GM12878 (cell line): ENCODE measurements around the gene TENT5A. TPM values are rescaled to one million over a fixed set of nuclear protein-coding genes. Genes with fewer than 3 reads are reported as not detected.

Experiments
- ATAC-seq: fragments of 200-7000 bp; cut with Tn5 transposase; 3 replicates; pipeline ENCODE4 v1.9.1; 2020; ENCODE audit warnings: mild to moderate bottlenecking, moderate library complexity
- BruUV-seq: library from RNA; stranded (reverse); fragments of 400-500 nt; replicated peaks from 2 replicates; lab custom pipeline; 2021; lab: Mats Ljungman, UMichigan
- CTCF ChIA-PET: fragments of 300-600 bp; sonication (Branson Sonifier 250); formaldehyde crosslinking; extraction: SDS; loops from one replicate; lab custom pipeline; 2021; ENCODE audit warnings: inconsistent platforms; lab: Yijun Ruan, JAX
- POLR2A ChIA-PET: fragments of 350-600 bp; formaldehyde crosslinking; extraction: SDS; loops from one replicate; lab custom pipeline; 2021; ENCODE audit warnings: inconsistent platforms; lab: Charles Lee
- RAD21 ChIA-PET: fragments of 300-600 bp; sonication (Branson Sonifier 250); formaldehyde crosslinking; loops from one replicate; lab custom pipeline; 2023; ENCODE audit warnings: antibody characterized with exemption; ENCODE audit not compliant: unreplicated experiment; lab: Charles Lee
- SMC1A ChIA-PET: fragments of 300-600 bp; sonication (Branson Sonifier 250); formaldehyde crosslinking; loops from one replicate; lab custom pipeline; 2023; ENCODE audit not compliant: unreplicated experiment, uncharacterized antibody; lab: Charles Lee
- DNase-seq: peaks from one replicate; pipeline ENCODE4 v3.0.0-alpha.2; 2011; ENCODE audit warnings: low read depth, low spot score
- FAIRE-seq: peaks from 3 replicates; lab custom pipeline; 2011; peaks lifted over from hg19 to GRCh38; lab: Jason Lieb, UNC
- H2AFZ ChIP-seq: 2 replicates; pipeline ENCODE4 v1.6.0; 2011; ENCODE audit warnings: low read depth, low read length, control low read depth; ENCODE audit not compliant: control insufficient read depth
- H3K27ac ChIP-seq: 2 replicates; pipeline ENCODE4 v1.5.1; 2011; ENCODE audit warnings: control low read depth; ENCODE audit not compliant: control insufficient read depth, insufficient read depth
- H3K27me3 ChIP-seq, 2 experiments: replicated peaks in 1 of 2; 2 replicates each; pipeline versions ENCODE4 v1.6.0 to v1.6.1; 2011; ENCODE audit warnings: low read length in 1 of 2; ENCODE audit not compliant: control insufficient read depth in 2 of 2, insufficient read depth in 2 of 2
- H3K36me3 ChIP-seq, 2 experiments: 2 replicates each; pipeline ENCODE4 v1.5.1; 2011; ENCODE audit warnings: low read length in 1 of 2; ENCODE audit not compliant: control insufficient read depth in 2 of 2, insufficient read depth in 2 of 2
- H3K4me1 ChIP-seq: 2 replicates; pipeline ENCODE4 v1.6.1; 2011; ENCODE audit warnings: mild to moderate bottlenecking, low read length, moderate library complexity, mixed read lengths; ENCODE audit not compliant: control insufficient read depth, insufficient read depth
- H3K4me2 ChIP-seq: 2 replicates; pipeline ENCODE4 v1.6.0; 2011; ENCODE audit warnings: control low read depth; ENCODE audit not compliant: control insufficient read depth, insufficient read depth
- H3K4me3 ChIP-seq: fragments of 200-600 bp; sonication (generic); 2 replicates; pipeline ENCODE4 v1.5.1; 2016
- H3K79me2 ChIP-seq: 2 replicates; pipeline ENCODE4 v1.6.0; 2011; ENCODE audit warnings: low read length; ENCODE audit not compliant: control insufficient read depth, insufficient read depth
- H3K9ac ChIP-seq: 2 replicates; pipeline ENCODE4 v1.8.0; 2011; ENCODE audit warnings: low read length, control low read depth, mixed read lengths; ENCODE audit not compliant: control insufficient read depth, insufficient read depth
- H3K9me3 ChIP-seq: replicated peaks from 3 replicates; pipeline ENCODE4 v1.5.1; 2011; ENCODE audit warnings: mild to moderate bottlenecking, low read length; ENCODE audit not compliant: control insufficient read depth, insufficient read depth
- H4K20me1 ChIP-seq: 2 replicates; pipeline ENCODE4 v1.6.0; 2011; ENCODE audit not compliant: control insufficient read depth, insufficient read depth
- CEBPZ ChIP-seq: fragments of 150-350 bp; IDR thresholded peaks from 2 replicates; pipeline ENCODE4 v1.6.1; 2016; ENCODE audit warnings: low read depth, low read length
- E2F4 ChIP-seq: IDR thresholded peaks from 2 replicates; pipeline ENCODE4 v1.6.1; 2012; ENCODE audit warnings: low read depth, low read length, improper control_type of control experiment
- IRF5 ChIP-seq: fragments of 450-650 bp; IDR thresholded peaks from 2 replicates; pipeline ENCODE4 v1.6.1; 2017; ENCODE audit warnings: borderline replicate concordance
- LARP7 ChIP-seq: fragments of 450-650 bp; IDR thresholded peaks from 2 replicates; pipeline ENCODE4 v1.6.1; 2017; ENCODE audit warnings: mild to moderate bottlenecking
- NR2C1 ChIP-seq: fragments of 450-650 bp; IDR thresholded peaks from 2 replicates; pipeline ENCODE4 v1.6.1; 2017; ENCODE audit warnings: antibody characterized with exemption, mild to moderate bottlenecking, moderate library complexity
- NR2C2 ChIP-seq: IDR thresholded peaks from 2 replicates; pipeline ENCODE4 v1.6.1; 2011; ENCODE audit warnings: borderline replicate concordance, low read depth; ENCODE audit not compliant: control insufficient read depth, insufficient read length
- SMAD5 ChIP-seq: IDR thresholded peaks from 2 replicates; pipeline ENCODE4 v1.6.1; 2016; ENCODE audit warnings: antibody characterized with exemption, low read depth
- SMC3 ChIP-seq: IDR thresholded peaks from 2 replicates; pipeline ENCODE4 v1.6.1; 2011; ENCODE audit warnings: low read length, improper control_type of control experiment, borderline replicate concordance
- TAF1 ChIP-seq: IDR thresholded peaks from 2 replicates; pipeline ENCODE4 v1.6.1; 2011; ENCODE audit warnings: mild to moderate bottlenecking, low read depth, low read length, borderline replicate concordance
- YBX1 ChIP-seq: fragments of 450-650 bp; IDR thresholded peaks from 2 replicates; pipeline ENCODE4 v1.6.1; 2016; ENCODE audit warnings: antibody characterized with exemption
- ZNF207 ChIP-seq: fragments of 450-650 bp; IDR thresholded peaks from 2 replicates; pipeline ENCODE4 v1.6.1; 2014; ENCODE audit warnings: antibody characterized with exemption, mild to moderate bottlenecking, borderline replicate concordance
- ZNF592 ChIP-seq: fragments of 450-650 bp; IDR thresholded peaks from 2 replicates; pipeline ENCODE4 v1.6.1; 2017; ENCODE audit warnings: mild to moderate bottlenecking, moderate library complexity
- WGBS: methylation state at CpG from one replicate; pipeline ENCODE4 v1.1.6; 2016; ENCODE audit warnings: low lambda C conversion rate; ENCODE audit not compliant: insufficient replicate concordance, insufficient coverage; ENCODE audit errors: missing lambda C conversion rate; 5-methylcytosine and 5-hydroxymethylcytosine counted together
- in situ Hi-C: fragments of 300-500 bp; cut with MboI; formaldehyde crosslinking; loops from 9 replicates; pipeline ENCODE4 v1.14.3; 2018; ENCODE audit warnings: mixed read lengths
- intact Hi-C: fragments of 100-400 bp; cut with micrococcal nuclease; formaldehyde crosslinking; loops from one replicate; pipeline ENCODE4 v1.14.2; 2022; ENCODE audit not compliant: unreplicated experiment
- polyA plus RNA-seq, 11 experiments: library from polyadenylated mRNA; depleted of rRNA in 4 of 11; unstranded in 6 of 11; stranded (reverse) in 5 of 11; fragments of >200 nt; fragmentation: Nextera tagmentation in 4 of 11; fragmentation: Illumina TruSeq in 1 of 11; extraction: Ambion mirVana in 4 of 11; extraction: Trizol in 1 of 11; gene quantifications; 1 replicate in 1 of 11; 2 replicates in 10 of 11; pipeline versions ENCODE4 v1.2.1 to v1.2.3, GENCODE V29; 2011 to 2016; ENCODE audit warnings: inconsistent platforms in 2 of 11, missing spikeins in 2 of 11, low read depth in 1 of 11
- total RNA-seq, 4 experiments: library from RNA; depleted of rRNA in 3 of 4; stranded (reverse); fragments of >200 nt in 3 of 4; fragmentation: Illumina TruSeq in 1 of 4; extraction: Trizol in 1 of 4; gene quantifications; 2 replicates each; pipeline versions ENCODE4 v1.2.1 to v1.2.3, GENCODE V29; 2013 to 2021

Gene TENT5A
- total and polyA plus RNA-seq, 10 of the 15 experiments (the other 5 are each of a cell fraction or from before 2014, with no cell fraction given) = 0.25 to 9.6 (median 0.48) TPM

GRCh38 chr6:81792826-81793225, 40.3 kb upstream of the TENT5A start:
- in situ Hi-C loops (no loop called here), intact Hi-C loops (no loop called here)
- no peak overlapping the region for H2AFZ ChIP-seq
- H3K4me1 ChIP-seq = no peaks in the 10 kb centered on the region
- no peaks in the 10 kb centered on the region for H4K20me1 ChIP-seq
- ChIA-PET RAD21 (no interaction called here), POLR2A (interaction anchor here (1.6 kb wide), 1 partner anchor 27 kb away, joined by 10 read pairs; no protein-coding TSS in a partner anchor), SMC1A (interaction anchor here (0.7 to 1.4 kb wide), 8 partner anchors 8 to 214 kb away, joined by 3 read pairs; no protein-coding TSS in a partner anchor), CTCF (interaction anchor here (0.9 to 1.2 kb wide), 2 partner anchors 12 to 37 kb away, joined by 3 read pairs; no protein-coding TSS in a partner anchor)
- H3K9ac ChIP-seq = no peak overlapping the region
- FAIRE-seq (no peak), DNase-seq (no peak), ATAC-seq (no peak)
- BruUV-seq = no TSS peak
- no peak overlapping the region for H3K4me2 ChIP-seq
- H3K4me3 ChIP-seq = no peak overlapping the region
- no peak for TF ChIP-seq ZNF207
- no peak for TF ChIP-seq SMC3
- TF ChIP-seq SMAD5 = no peak
- TF ChIP-seq CEBPZ = no peak
- no peak for TF ChIP-seq NR2C1
- no peak for TF ChIP-seq IRF5
- TF ChIP-seq TAF1 = no peak
- no peak for TF ChIP-seq ZNF592
- no peak for TF ChIP-seq NR2C2
- no peak for TF ChIP-seq YBX1
- no peak for TF ChIP-seq LARP7
- no peak for TF ChIP-seq E2F4
- no peaks in the 10 kb centered on the region for H3K27me3 ChIP-seq
- WGBS = 0% methylated on average over 1 of the region's 1 CpG
- no peaks in the 10 kb centered on the region for H3K36me3 ChIP-seq
- no peaks in the 10 kb centered on the region for H3K79me2 ChIP-seq
- H3K27ac ChIP-seq = no peak overlapping the region
- H3K9me3 ChIP-seq = no peaks in the 10 kb centered on the region
